HG03469 (cell line): Measurements from ENCODE around the gene KCNC3.

ENCODE experiments used
- ATAC-seq: cut with Tn5 transposase; IDR thresholded peaks from one replicate; pipeline ENCODE4 v1.9.1; 2021; ENCODE audit warnings: mild to moderate bottlenecking, moderate library complexity, moderate number of reproducible peaks; ENCODE audit not compliant: unreplicated experiment

KCNC3 gene

GRCh38 chr19:50328224-50328872 is 829 bp downstream of the KCNC3 start:
- no peak for ATAC-seq

GRCh38 chr19:50327461-50328223 is 1.5 kb downstream of the KCNC3 start:
- ATAC-seq = no peak

- no peak for ATAC-seq
These were observed 2.2 kb downstream of the KCNC3 start for GRCh38 chr19:50327013-50327412.

GRCh38 chr19:50326101-50326664 is 3.0 kb downstream of the KCNC3 start:
- ATAC-seq = no peak

- ATAC-seq = no peak
These were observed 3.7 kb downstream of the KCNC3 start for GRCh38 chr19:50325310-50326100.

GRCh38 chr19:50324331-50324730 is 4.8 kb downstream of the KCNC3 start:
- no peak for ATAC-seq

- ATAC-seq = no peak
These were observed 5.4 kb downstream of the KCNC3 start for GRCh38 chr19:50323782-50324133.

- no peak for ATAC-seq
These were observed 6.0 kb downstream of the KCNC3 start for GRCh38 chr19:50322931-50323781.

GRCh38 chr19:50322234-50322633 is 6.9 kb downstream of the KCNC3 start:
- no peak for ATAC-seq

GRCh38 chr19:50321831-50322230 is 7.3 kb downstream of the KCNC3 start:
- ATAC-seq = no peak

GRCh38 chr19:50320596-50320995 is 8.6 kb downstream of the KCNC3 start:
- ATAC-seq = no peak

GRCh38 chr19:50320051-50320450 is 9.1 kb downstream of the KCNC3 start:
- no peak for ATAC-seq

- ATAC-seq = no peak
These were observed 10.0 kb downstream of the KCNC3 start for GRCh38 chr19:50319156-50319555.

GRCh38 chr19:50318438-50318837 is 10.7 kb downstream of the KCNC3 start:
- no peak for ATAC-seq

GRCh38 chr19:50317115-50317514 is 12.1 kb downstream of the KCNC3 start:
- no peak for ATAC-seq

- no peak for ATAC-seq
These were observed 13.3 kb downstream of the KCNC3 start for GRCh38 chr19:50315773-50316448.

GRCh38 chr19:50314724-50315708 is 14.2 kb downstream of the KCNC3 start:
- no peak for ATAC-seq

- ATAC-seq = no peak
These were observed 15.2 kb downstream of the KCNC3 start for GRCh38 chr19:50313812-50314536.
